HT1080 (cell line): ENCODE measurements around the gene SFXN3. TPM values are rescaled to one million over a fixed set of nuclear protein-coding genes. Genes with fewer than 3 reads are reported as not detected.

Experiments used
- DNase-seq: peaks from one replicate; pipeline ENCODE4 v3.0.0-alpha.2; 2015; ENCODE audit warnings: low read depth
- total RNA-seq: library from RNA; depleted of rRNA; stranded (reverse); fragments of >200 nt; shearing (Covaris generic); gene quantifications from 2 replicates; pipeline ENCODE4 v1.2.3, GENCODE V29; 2014

SFXN3 gene
- total RNA-seq, 1 experiment from 2014 or later = 76.3 TPM

DNA sequence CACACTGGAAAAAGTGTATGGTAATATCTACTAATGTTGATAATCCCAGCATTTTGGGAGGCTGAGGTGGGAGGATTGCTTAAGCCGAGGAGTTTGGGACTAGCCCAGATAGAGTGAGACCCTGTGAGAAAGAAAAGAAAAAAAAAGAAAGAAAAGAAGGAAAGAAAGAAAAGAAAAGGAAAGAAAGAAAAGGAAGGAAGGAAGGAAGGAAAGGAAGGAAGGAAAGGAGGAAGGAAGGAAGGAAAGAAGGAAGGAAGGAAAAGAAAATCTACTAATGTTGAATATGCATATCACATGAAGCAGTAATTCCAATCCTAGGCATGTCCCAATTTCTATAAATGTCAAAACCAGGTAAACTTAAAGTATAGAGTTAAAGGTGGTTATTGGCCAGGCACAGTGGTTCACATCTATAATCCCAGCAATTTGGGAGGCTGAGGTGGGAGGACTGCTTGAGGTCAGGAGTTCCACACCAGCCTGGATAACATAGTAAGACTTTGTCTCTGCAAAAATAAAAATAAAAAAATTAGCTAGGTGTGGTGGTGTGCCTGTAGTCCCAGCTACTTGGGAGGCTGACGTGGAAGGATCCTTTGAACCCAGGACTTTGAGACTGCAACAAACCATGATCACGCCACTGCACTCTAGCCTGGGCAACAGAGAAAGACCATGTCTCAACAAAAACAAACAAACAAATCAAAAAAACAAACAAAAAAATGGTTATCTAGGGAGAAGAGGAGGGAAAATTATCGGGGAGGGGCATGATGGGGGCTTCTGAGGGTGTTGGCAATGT lies 25.5 kb downstream of the SFXN3 start:
- no peak for DNase-seq

DNA sequence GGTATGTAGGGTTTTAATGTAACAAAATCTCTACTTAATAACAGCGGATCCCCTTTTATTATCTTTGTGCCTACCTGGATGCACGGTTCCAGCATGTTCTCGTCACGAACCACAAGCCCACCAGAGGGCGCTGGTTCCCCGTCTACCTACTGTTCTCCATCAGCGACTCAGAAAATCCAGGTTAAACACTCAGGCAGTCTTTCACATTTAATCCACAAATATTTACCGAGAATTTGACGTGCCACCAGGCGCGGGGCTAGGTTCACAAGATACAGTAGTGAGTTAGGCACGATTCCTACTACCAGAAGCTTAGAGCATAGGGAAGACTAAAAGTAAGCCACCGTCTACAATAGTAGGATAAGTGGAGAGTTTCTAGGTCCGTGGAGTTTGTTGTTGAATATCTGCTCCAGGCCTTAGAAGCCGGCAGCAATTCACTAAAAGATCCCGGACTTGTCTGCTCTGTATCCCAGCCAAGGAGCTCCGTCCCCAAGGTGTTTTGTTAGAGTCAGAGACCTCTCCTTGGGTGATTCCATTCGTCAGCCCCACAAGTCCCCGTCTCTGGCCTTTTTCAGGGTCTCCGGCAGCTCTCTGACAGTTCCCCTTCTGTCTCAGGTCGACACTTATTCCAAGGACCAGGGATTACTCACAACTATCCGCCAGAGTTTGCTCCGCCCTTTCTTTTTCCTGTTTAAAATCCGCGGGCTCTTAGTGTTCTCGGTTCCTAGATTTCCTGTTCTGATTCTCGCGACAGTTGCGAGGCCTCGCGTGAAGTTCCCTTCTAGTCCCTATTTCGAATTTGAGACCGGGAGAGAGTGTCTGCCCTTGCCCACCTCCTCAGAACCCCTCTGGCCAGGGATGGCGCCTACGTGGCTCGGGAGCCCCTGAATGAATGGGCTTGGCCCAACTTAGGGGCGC lies 29.3 kb downstream of the SFXN3 start:
- peak; percentile 92 for DNase-seq

DNA sequence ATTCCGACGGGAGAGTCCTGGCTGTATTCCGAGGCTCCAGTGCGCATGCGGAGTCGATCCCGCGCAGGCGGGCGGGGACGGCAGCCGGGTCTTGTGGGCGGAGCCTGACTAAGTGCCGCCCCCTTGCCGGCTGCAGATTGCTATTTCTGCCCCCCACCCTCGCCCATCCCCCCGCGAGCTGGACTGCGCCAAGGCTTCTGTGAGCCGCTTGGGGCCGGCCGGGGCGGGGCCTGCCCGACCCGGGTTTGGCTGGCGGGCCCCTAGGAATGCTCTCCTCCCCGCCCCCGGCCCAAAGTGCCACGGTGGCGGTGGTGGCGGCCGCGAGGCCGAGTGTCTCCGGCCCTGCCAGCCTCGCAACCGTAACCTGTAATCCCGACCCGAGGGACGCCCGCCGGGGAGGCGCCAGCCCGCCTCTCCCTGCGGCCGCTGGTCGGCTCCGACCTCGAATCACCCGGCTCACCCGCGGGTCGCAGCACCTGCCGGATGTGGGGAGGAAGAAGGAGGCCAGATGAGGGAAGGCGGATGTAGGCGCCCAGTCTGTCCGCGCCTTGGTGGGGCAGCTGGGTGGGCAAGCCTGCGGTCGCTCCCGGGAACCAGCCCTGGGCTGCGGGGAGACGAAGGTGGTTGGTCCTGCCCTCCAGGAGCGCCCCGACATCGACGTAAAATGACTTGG lies 30.1 kb downstream of the SFXN3 start:
- peak; percentile 91 for DNase-seq

DNA sequence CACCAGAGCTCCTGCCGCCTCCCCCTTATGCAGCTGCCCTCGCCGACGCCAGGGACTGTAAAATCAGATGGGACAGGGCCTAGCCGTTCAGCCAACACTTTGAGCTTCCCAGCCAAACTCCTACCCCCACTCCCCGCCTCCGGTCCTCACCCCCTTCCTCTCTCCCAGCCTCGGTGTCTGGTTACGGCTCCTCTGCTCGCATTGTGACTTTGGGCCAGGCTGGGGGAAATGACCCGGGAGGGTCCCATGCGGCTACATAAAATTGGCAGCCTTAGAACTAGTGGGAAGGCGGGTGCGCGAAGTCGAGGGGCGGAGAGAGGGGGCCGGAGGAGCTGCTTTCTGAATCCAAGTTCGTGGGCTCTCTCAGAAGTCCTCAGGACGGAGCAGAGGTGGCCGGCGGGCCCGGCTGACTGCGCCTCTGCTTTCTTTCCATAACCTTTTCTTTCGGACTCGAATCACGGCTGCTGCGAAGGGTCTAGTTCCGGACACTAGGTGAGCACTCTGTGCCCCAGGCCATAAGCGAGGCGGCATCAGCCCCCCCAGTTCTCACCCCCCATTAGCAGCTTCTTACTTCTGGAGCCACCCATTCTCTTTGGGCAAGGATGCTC lies 30.7 kb downstream of the SFXN3 start, which contains the start of gene KAZALD1:
TSS of gene KAZALD1 (plus strand) at position 366 of the 608 bp plus-strand sequence. CDS start 604 bp downstream, outside the sequence.
- no peak for DNase-seq

DNA sequence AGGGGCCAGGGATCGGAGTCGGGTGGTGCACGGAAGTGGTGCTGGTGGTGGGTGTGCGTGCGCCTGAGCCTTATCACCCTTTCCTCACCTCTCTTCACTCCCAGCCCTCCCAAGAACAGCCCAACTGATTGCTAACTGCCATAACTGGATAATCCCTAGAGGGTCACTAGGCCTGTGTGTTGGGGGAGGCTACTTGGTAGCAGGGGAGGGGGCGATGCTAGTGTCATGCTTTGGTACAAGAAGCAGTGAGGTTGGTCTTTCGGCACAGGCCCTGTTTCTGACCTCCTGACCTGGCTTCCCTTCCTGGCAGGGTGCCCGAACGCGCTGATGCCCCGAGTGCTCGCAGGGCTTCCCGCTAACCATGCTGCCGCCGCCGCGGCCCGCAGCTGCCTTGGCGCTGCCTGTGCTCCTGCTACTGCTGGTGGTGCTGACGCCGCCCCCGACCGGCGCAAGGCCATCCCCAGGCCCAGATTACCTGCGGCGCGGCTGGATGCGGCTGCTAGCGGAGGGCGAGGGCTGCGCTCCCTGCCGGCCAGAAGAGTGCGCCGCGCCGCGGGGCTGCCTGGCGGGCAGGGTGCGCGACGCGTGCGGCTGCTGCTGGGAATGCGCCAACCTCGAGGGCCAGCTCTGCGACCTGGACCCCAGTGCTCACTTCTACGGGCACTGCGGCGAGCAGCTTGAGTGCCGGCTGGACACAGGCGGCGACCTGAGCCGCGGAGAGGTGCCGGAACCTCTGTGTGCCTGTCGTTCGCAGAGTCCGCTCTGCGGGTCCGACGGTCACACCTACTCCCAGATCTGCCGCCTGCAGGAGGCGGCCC lies 31.4 kb downstream of the SFXN3 start:
- DNase-seq = no peak

DNA sequence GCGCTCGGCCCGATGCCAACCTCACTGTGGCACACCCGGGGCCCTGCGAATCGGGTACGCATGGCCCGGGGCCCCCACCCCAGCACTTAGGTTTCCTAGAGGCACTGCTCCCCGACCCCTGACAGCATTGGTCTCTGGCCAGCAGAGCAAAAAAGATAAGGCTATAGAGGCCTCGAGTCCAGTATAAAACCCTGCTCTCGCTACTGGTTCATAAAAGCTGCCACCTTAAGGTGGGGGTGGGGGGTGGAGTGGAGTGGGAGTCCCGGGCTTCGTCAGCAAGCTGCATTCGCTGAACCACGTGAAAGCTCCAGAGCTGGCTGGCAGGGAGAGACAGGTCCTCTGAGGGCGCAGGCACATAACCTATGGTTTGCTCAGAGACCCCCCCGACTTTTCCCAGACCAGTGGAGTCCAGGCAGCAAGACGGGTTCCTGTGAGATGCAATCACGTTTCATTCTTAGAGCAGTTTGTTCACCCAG lies 32.1 kb downstream of the SFXN3 start:
- DNase-seq = no peak

DNA sequence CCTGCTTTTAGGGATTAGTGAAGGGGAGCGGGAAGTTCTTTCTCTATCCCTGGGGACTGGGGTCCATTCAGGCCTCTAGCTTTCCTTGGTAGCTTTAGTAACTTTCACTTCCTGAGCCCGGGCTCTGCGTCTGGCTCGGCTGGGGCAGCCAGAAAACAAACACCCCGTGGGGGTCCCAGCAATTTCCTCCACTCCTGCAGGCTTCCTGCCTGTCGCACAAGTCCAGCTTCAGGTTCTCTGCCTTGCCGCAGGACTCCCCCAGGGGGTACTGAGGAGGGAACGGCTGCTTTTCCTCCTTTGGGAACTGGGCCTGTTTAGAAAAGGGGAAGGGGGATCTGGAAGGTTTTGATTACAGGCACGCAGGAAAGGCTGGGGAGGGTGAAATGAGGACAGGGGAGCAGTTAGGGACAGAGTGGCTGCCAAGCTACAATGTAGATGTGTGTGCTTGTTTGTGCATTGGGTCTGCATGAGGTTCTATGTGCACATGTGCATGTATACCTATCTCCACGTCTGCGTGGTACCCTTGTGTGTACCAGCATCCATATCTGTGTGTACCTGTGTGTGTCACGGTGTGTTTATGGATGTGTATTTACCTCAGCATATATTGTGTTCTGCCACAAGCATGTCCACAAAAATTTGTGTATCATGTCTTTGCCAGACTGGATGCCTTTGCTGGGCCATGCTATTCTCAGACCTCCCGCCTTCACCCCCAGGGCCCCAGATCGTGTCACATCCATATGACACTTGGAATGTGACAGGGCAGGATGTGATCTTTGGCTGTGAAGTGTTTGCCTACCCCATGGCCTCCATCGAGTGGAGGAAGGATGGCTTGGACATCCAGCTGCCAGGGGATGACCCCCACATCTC lies 32.7 kb downstream of the SFXN3 start:
- DNase-seq = no peak

DNA sequence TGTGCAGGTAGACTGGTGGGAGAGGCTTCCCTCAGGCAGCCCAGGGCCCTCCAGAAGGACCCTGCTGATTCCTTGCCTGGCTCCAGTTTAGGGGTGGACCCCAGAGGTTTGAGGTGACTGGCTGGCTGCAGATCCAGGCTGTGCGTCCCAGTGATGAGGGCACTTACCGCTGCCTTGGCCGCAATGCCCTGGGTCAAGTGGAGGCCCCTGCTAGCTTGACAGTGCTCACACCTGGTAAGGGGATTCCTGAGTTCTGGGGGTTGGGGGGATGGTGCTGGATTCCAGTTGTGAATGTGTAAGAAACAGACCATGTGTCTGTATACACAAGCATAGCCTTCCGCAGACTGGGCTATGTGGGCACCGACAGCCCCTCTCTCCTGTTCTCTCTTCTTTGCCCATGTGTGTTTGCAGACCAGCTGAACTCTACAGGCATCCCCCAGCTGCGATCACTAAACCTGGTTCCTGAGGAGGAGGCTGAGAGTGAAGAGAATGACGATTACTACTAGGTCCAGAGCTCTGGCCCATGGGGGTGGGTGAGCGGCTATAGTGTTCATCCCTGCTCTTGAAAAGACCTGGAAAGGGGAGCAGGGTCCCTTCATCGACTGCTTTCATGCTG lies 33.5 kb downstream of the SFXN3 start:
- DNase-seq = no peak

DNA sequence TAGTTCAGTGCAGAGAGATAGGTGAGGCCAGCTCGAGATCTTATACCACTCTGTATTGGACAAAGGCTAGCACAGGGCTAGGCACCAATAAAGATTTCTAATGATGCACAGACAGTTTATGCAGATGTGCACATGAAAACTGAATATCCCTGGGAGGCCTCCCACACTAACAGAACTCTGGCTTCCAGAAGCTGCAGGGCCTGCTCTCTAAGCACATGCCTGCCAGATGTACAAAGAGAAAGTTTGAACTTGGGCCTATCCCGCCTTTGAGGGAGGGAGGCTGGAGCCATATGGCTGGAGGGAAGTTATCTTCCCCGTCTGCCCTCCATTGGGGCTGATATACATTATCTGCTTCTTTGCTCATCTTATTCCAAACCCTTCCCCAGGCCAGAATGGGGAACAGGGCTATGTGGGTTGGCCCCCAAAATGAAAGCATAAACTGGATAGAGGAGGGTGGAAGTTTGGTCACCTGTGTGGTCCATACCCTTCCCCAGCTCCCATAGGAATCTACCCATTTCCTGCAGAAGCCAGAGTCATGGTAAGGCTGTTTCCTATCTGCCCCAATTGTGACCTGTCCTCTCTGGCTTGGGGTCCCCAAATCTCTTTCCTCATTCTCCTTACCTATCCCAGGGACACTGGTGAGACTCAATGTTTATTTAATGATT lies 34.6 kb downstream of the SFXN3 start:
- DNase-seq = peak; percentile 18

DNA sequence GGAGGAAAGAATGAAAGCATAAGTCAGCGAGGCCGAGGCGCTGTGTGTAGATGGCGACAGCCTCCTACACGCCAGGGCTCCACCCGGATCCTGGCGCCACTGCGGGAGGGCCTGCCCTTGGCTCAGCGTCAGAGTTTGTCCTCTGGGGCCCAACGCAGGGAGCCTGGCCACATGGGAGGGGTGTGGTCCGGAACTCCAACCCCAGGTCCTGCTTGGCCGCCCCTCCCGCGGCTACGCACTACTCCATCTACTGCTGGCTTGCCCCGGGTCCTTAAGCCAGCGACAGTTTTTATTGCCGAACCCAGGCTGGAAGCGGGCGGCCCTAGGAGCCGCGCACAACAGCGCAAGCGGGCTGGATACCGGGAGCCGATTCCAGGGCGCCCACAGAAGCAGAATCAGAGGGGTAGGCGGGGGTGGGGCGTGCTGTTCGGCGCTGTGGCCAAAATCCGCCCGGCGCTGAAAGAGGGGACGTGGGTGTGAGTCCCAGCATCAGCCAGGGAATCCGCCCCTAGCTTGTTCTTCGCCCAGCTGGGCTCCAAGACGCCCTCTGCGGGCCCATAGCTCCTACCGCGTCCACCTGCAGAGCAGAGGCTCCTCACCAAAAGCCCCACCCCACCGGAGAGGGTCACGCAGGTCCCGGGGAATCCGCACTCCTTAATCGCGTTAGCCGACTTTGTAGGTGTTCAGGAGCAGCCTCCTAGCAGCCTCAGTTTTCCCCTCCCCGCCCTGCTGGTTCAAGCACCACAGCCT lies 35.3 kb downstream of the SFXN3 start:
- DNase-seq = peak; percentile 89

DNA sequence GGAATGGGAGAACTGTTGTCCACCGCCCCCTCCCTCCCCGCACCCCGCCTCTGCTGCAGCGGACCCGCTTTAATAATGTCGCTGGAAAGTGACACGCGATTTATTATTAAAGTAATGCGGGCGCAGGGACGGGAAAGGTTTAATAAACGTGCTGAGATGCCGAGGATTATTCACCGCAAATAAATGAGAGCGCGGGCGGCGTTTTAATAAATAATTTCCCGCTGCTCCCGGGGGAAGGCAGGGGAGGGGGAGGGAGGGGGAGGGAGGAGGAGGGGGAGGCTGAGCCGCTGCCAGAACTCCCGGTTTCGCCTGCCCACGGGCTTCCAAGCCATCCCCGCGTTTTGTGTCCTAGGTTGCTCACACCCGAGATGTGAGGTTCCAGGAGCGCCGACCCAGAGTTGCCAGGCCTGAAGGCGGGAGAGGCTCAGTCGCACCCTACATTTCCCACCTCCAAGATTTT lies 35.9 kb downstream of the SFXN3 start:
- DNase-seq = no peak

DNA sequence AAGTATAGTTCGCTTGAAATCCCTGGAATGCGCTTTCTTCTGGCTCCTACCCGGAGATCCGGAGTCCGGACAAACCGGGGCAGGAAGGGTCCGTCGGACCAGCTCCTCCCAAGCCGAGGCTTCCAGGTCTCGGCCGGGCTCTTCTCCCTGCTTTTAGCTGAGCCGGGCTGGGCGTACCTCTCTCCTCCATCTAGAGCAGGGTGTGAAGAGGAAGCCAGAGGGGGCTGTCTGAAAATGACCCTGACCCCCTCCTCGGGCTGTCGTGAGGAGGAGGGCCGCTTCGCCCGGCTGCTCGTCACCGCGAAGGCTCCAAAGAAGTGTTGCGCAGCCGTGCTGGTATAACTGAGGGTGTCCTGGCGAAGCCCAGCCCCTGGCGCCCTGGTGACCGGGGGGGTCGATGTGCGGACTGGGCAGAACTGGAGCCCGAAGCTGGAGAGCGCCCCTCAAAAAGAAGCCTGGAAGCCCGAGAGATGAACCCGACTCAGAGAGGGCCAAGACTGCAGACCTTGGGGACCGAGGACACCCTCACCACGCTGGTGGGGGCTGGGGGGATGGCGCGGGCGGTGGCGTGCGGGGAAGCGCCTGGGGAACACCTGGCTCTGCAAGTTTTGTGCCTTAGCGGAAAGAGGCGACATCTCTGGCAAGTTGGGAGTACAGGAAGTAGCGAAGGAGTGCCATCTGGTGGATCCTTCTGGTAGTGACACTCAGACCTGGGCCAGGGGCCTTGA lies 36.5 kb downstream of the SFXN3 start:
- DNase-seq = peak; percentile 74

DNA sequence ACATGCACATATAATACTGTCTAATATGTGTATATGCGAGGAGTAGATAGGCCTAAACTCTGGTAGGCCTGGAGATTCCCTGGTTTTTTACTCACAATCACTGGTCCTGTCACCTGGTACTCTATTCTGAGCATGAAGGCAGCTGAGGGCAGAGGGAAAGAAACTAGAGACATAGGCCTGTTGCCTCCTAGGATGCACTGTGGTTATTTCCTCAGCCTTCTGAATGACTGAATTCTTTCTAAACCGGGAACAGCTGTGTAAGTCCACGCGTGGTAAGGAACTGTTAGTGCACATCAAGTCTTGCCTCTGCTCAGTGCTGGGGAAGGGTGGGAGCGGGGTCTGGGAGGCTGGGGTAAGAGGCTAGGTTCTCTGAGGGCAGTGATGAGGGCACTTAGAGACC lies 38.4 kb downstream of the SFXN3 start:
- DNase-seq = no peak

DNA sequence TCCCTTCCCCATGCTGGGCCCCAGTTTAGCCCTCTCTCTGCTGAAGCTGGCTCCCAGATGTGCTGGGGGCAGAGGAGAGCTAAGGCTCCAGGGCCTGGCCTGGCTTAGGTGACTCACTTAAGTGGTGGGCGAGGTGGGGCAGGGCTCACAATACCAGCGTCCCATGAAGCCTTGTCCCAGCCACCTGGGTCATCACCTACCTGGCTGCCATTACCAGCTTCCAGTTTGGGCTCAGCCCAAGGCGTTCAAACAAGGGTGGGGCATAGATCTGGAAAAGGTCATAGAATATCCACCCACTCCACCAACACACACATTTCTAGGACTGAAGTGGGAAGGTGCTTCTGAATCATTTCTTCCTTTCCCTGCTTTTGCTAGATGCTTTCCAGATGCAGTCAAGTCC lies 39.1 kb downstream of the SFXN3 start:
- no peak for DNase-seq

DNA sequence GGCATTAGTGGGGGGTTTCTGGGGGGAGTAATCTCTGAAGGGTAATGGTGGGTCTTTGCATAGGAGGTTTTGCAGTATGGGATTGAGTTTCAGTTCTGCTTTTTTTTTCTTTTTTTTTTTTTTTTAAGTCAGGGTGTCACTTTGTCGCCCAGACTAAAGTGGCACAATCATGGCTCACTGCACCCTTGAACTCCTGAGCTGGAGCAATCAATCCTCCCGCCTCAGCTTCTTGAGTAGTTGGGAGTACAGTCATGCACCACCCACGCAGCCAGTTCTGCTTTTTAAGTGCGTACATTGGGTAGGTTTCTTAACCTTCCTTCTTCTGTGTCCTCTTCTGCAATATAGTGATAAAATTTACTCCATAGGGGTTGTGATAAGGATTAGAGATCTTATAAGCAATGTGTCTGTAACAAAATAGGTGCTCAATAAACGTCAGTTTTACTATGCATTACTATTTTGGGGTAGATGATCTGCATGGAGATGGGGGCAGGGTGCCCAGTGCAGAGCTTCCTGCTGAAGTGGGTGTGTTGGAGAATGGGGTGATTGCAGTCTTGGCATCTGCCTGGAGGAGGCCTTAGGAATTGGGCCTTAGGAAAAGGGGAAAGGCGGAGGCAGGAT lies 40.3 kb downstream of the SFXN3 start:
- no peak for DNase-seq

DNA sequence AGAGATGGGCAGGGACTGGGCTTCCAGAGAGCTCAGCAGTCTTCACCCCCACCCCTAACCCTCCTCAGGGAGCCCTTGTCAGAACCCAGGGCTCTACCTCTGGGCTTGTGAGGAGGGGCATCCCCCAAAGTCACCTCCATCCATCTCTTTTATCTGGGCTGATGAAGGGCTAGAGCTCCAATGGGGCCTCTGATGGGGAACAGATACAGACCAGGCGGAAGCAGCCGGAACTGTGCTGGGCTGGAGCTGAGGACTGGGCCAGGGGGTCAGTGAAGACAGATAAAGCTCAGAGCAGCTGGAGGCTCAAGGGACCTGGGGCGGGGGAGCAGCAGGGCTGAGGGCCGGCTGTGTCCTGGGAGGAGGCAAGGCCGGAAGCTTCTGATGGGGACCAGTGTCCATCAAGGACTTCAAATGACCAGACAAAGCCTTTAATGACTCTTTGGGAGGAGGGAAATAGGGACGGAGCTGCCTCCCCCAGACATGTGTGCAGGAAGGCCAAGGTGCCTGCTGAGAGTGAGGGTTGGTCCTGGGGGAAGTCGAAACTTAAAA lies 40.9 kb downstream of the SFXN3 start:
- no peak for DNase-seq
